COR-L47 (cell line): Measurements from ENCODE around the gene APC2.
"Not testable (repeated sequence)": the region's sequence is repeated elsewhere in the genome, so short reads cannot be mapped to it uniquely, and the experiment has no call there.

Experiments
- DNase-seq: peaks from one replicate; lab custom pipeline; 2025; lab: John Stamatoyannopoulos, UW

The APC2 gene

GRCh38 chr19:1416014-1416841 is 33.7 kb upstream of the APC2 start:
- DNase-seq: no peak

GRCh38 chr19:1417145-1417544 is 32.8 kb upstream of the APC2 start:
- no peak for DNase-seq

- no peak for DNase-seq
These were observed 32.0 kb upstream of the APC2 start for GRCh38 chr19:1417681-1418495.

GRCh38 chr19:1418496-1418775 is 31.5 kb upstream of the APC2 start:
- DNase-seq: no peak

- no peak for DNase-seq
These were observed 30.8 kb upstream of the APC2 start for GRCh38 chr19:1418951-1419738.

GRCh38 chr19:1420085-1420484 is 29.8 kb upstream of the APC2 start:
- not testable (repeated sequence) for DNase-seq

- no peak for DNase-seq
These were observed 29.3 kb upstream of the APC2 start for GRCh38 chr19:1420590-1420989.

GRCh38 chr19:1421218-1421957 is 28.5 kb upstream of the APC2 start:
- no peak for DNase-seq

- no peak for DNase-seq
These were observed 28.0 kb upstream of the APC2 start for GRCh38 chr19:1421958-1422305.

- DNase-seq: no peak
These were observed 27.6 kb upstream of the APC2 start for GRCh38 chr19:1422360-1422759.

GRCh38 chr19:1422943-1423342 is 27.0 kb upstream of the APC2 start:
- DNase-seq: no peak

- no peak for DNase-seq
These were observed 26.3 kb upstream of the APC2 start for GRCh38 chr19:1423436-1424191.

- no peak for DNase-seq
These were observed 25.5 kb upstream of the APC2 start for GRCh38 chr19:1424192-1424955.

GRCh38 chr19:1425102-1425837 is 24.7 kb upstream of the APC2 start:
- no peak for DNase-seq

GRCh38 chr19:1425902-1426301 is 24.0 kb upstream of the APC2 start:
- no peak for DNase-seq

- DNase-seq: no peak
These were observed 23.2 kb upstream of the APC2 start for GRCh38 chr19:1426736-1427135.

- DNase-seq: no peak
These were observed 22.6 kb upstream of the APC2 start for GRCh38 chr19:1427221-1427920.

- DNase-seq: no peak
These were observed 21.1 kb upstream of the APC2 start for GRCh38 chr19:1428738-1429391.

- DNase-seq: no peak
These were observed 20.2 kb upstream of the APC2 start for GRCh38 chr19:1429750-1430149.
